B cell (primary cell): ENCODE data around the gene DPYD. TPM values are rescaled to one million over a fixed set of nuclear protein-coding genes. Genes with fewer than 3 reads are reported as not detected.

Experiments
- ATAC-seq: fragments of 200-7000 bp; cut with Tn5 transposase; one replicate; pipeline ENCODE4 v1.10.0; 2021; ENCODE audit warnings: low read depth, mild to moderate bottlenecking, moderate number of reproducible peaks, moderate library complexity
- CTCF ChIA-PET: fragments of 350-600 bp; sonication (Branson Sonifier 250); formaldehyde crosslinking; loops from one replicate; lab custom pipeline; 2021; ENCODE audit warnings: antibody characterized with exemption, inconsistent platforms; lab: Charles Lee
- POLR2A ChIA-PET: fragments of 350-600 bp; sonication (Branson Sonifier 250); formaldehyde crosslinking; loops from one replicate; lab custom pipeline; 2021; ENCODE audit warnings: antibody characterized with exemption; lab: Charles Lee
- DNase-seq: peaks from one replicate; pipeline ENCODE4 v3.0.0; 2013
- H2AFZ ChIP-seq: 2 replicates; pipeline ENCODE4 v1.6.1; 2012; ENCODE audit warnings: mild to moderate bottlenecking, low read depth, low read length; ENCODE audit not compliant: insufficient read depth, poor library complexity, severe bottlenecking
- H3K27ac ChIP-seq, 2 donors: 1 replicate in 1 of 2; 2 replicates in 1 of 2; pipeline ENCODE4 v1.5.1; 2012 to 2013; ENCODE audit warnings: low read length in 2 of 2, mild to moderate bottlenecking in 2 of 2, moderate library complexity in 1 of 2
- H3K27me3 ChIP-seq, 4 experiments: fragments of 200-600 bp in 1 of 4; sonication (generic) in 1 of 4; replicated peaks in 1 of 4; 1 replicate in 2 of 4; 2 replicates in 2 of 4; pipeline versions ENCODE4 v1.6.1 to v1.7.0; 2013 to 2016; ENCODE audit warnings: low read length in 3 of 4, mild to moderate bottlenecking in 2 of 4, mixed read lengths in 1 of 4, moderate library complexity in 1 of 4; ENCODE audit not compliant: insufficient read depth in 4 of 4, control insufficient read depth in 3 of 4; ENCODE audit errors: control extremely low read depth in 1 of 4
- H3K36me3 ChIP-seq, 2 experiments: replicated peaks in 1 of 2; 1 replicate in 1 of 2; 2 replicates in 1 of 2; pipeline versions ENCODE4 v1.6.1 to v1.7.1; 2013; ENCODE audit warnings: low read length in 1 of 2; ENCODE audit not compliant: insufficient read depth in 2 of 2, control insufficient read depth in 1 of 2; ENCODE audit errors: control extremely low read depth in 1 of 2, extremely low read depth in 1 of 2
- H3K4me1 ChIP-seq, 2 donors: fragments of 200-600 bp in 1 of 2; sonication (generic) in 1 of 2; 1 replicate in 1 of 2; 2 replicates in 1 of 2; pipeline versions ENCODE4 v1.5.1 to v1.6.1; 2013 to 2017; ENCODE audit warnings: low read length in 2 of 2; ENCODE audit not compliant: control insufficient read depth in 2 of 2, insufficient read depth in 2 of 2
- H3K4me2 ChIP-seq: replicated peaks from 2 replicates; pipeline ENCODE3; 2012; ENCODE audit warnings: mild to moderate bottlenecking, low read depth, low read length; ENCODE audit not compliant: poor library complexity, severe bottlenecking
- H3K4me3 ChIP-seq, 5 experiments: fragments of 200-600 bp in 1 of 5; sonication (generic) in 1 of 5; 1 replicate in 3 of 5; 2 replicates in 2 of 5; pipeline versions ENCODE4 v1.5.1 to v1.7.0; 2011 to 2016; ENCODE audit warnings: low read length in 4 of 5, mild to moderate bottlenecking in 4 of 5, low read depth in 2 of 5, control low read depth in 1 of 5, moderate library complexity in 1 of 5; ENCODE audit not compliant: insufficient read depth in 1 of 5; ENCODE audit errors: control extremely low read depth in 1 of 5, extremely low read depth in 1 of 5
- H3K79me2 ChIP-seq: fragments of 200-600 bp; sonication (generic); one replicate; pipeline ENCODE4 v1.6.0; 2016; ENCODE audit warnings: low read length; ENCODE audit not compliant: control insufficient read depth, insufficient read depth
- H3K9ac ChIP-seq: fragments of 200-600 bp; sonication (generic); 2 replicates; pipeline ENCODE4 v1.6.1; 2017; ENCODE audit warnings: mild to moderate bottlenecking, low read length, moderate library complexity
- H3K9me3 ChIP-seq, 3 donors: one replicate each; pipeline versions ENCODE4 v1.6.1 to v1.7.1; 2013; ENCODE audit warnings: low read length in 2 of 3; ENCODE audit not compliant: control insufficient read depth in 2 of 3, insufficient read depth in 1 of 3; ENCODE audit errors: control extremely low read depth in 1 of 3
- H4K20me1 ChIP-seq: 2 replicates; pipeline ENCODE4 v1.6.0; 2012; ENCODE audit warnings: mild to moderate bottlenecking, low read length; ENCODE audit not compliant: insufficient read depth, control insufficient read depth, poor library complexity, severe bottlenecking
- H3K27ac Mint-ChIP-seq: one replicate; pipeline ENCODE4 v1.8.0; 2021; ENCODE audit warnings: mixed read lengths
- H3K27me3 Mint-ChIP-seq: one replicate; pipeline ENCODE4 v1.8.0; 2021; ENCODE audit warnings: mixed read lengths
- H3K4me1 Mint-ChIP-seq: one replicate; pipeline ENCODE4 v1.8.0; 2021; ENCODE audit warnings: mixed read lengths
- H3K4me3 Mint-ChIP-seq: one replicate; pipeline ENCODE4 v1.8.0; 2021; ENCODE audit warnings: mixed read lengths
- H3K9me3 Mint-ChIP-seq: one replicate; pipeline ENCODE4 v1.8.0; 2022; ENCODE audit warnings: mixed read lengths; ENCODE audit not compliant: insufficient read depth
- EZH2 ChIP-seq: IDR thresholded peaks from 2 replicates; pipeline ENCODE4 v1.6.1; 2012; ENCODE audit warnings: borderline replicate concordance, low read depth, mild to moderate bottlenecking, moderate library complexity, low read length; ENCODE audit not compliant: insufficient read depth, poor library complexity, severe bottlenecking
- WGBS: methylation state at CpG from one replicate; pipeline ENCODE4 v1.1.5; 2013; ENCODE audit warnings: missing lambda C conversion rate; ENCODE audit not compliant: insufficient coverage; 5-methylcytosine and 5-hydroxymethylcytosine counted together
- intact Hi-C: fragments of 100-400 bp; cut with micrococcal nuclease; formaldehyde crosslinking; loops from one replicate; pipeline ENCODE4 v1.10.0; 2022
- polyA plus RNA-seq: library from polyadenylated mRNA; depleted of rRNA; stranded (reverse); fragments of >200 nt; gene quantifications from 2 replicates; pipeline ENCODE4 v1.2.3, GENCODE V29; 2012
- total RNA-seq, 2 donors: library from RNA; stranded (reverse); fragments of 120-200 nt in 1 of 2; gene quantifications; 1 replicate in 1 of 2; 2 replicates in 1 of 2; pipeline versions ENCODE4 v1.2.3 to v1.2.4, GENCODE V29; 2013 to 2022
- TF ChIP-seq, protein P1 (sequence below): fragments of 200-600 bp; IDR thresholded peaks from one replicate; pipeline ENCODE4 v1.8.0; 2022; ENCODE audit warnings: antibody characterized with exemption, mild to moderate bottlenecking

DPYD gene
- total and polyA plus RNA-seq, 2 donors (not counting 1 experiment from before 2014, with no cell fraction given), result 4.2 to 19.0 TPM

- H3K36me3 ChIP-seq, result no peaks in the 10 kb centered on the region
- H3K27ac Mint-ChIP-seq, result no peak overlapping the region
- no peaks in the 10 kb centered on the region for H3K9me3 ChIP-seq
- no peak overlapping the region for H2AFZ ChIP-seq
- no CpG with 5 or more reads among the region's 1 CpG for WGBS
- no peaks in the 10 kb centered on the region for H4K20me1 ChIP-seq
- no peak overlapping the region for H3K9ac ChIP-seq
- no peak overlapping the region for H3K4me2 ChIP-seq
- no peak overlapping the region for H3K4me3 ChIP-seq
- TF ChIP-seq, protein P1, sequence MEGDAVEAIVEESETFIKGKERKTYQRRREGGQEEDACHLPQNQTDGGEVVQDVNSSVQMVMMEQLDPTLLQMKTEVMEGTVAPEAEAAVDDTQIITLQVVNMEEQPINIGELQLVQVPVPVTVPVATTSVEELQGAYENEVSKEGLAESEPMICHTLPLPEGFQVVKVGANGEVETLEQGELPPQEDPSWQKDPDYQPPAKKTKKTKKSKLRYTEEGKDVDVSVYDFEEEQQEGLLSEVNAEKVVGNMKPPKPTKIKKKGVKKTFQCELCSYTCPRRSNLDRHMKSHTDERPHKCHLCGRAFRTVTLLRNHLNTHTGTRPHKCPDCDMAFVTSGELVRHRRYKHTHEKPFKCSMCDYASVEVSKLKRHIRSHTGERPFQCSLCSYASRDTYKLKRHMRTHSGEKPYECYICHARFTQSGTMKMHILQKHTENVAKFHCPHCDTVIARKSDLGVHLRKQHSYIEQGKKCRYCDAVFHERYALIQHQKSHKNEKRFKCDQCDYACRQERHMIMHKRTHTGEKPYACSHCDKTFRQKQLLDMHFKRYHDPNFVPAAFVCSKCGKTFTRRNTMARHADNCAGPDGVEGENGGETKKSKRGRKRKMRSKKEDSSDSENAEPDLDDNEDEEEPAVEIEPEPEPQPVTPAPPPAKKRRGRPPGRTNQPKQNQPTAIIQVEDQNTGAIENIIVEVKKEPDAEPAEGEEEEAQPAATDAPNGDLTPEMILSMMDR, result no peak
- TF ChIP-seq EZH2, result no peak
- H3K27me3 Mint-ChIP-seq, result no peaks in the 10 kb centered on the region
- POLR2A ChIA-PET, result no interaction called here
- H3K27ac ChIP-seq, result no peak overlapping the region
- H3K4me1 Mint-ChIP-seq, result no peaks in the 10 kb centered on the region
- DNase-seq (no peak), ATAC-seq (no peak)
- no peaks in the 10 kb centered on the region for H3K27me3 ChIP-seq
- H3K79me2 ChIP-seq, result no peaks in the 10 kb centered on the region
- CTCF ChIA-PET, result no interaction called here
- H3K4me3 Mint-ChIP-seq, result no peak overlapping the region
- intact Hi-C loops, result no loop called here
- H3K4me1 ChIP-seq, result no peaks in the 10 kb centered on the region
- H3K9me3 Mint-ChIP-seq, result no peaks in the 10 kb centered on the region
Measured at GRCh38 chr1:97196825-97197516, 723.9 kb downstream of the DPYD start.

- intact Hi-C loops, result no loop called here
- POLR2A ChIA-PET, result no interaction called here
Measured at GRCh38 chr1:97192872-97193572, 727.8 kb downstream of the DPYD start.

More at GRCh38 chr1:97192872-97193572, 727.8 kb downstream of the DPYD start:
- Mint-ChIP-seq H3K27ac (no peak overlapping the region), H3K9me3 (no peaks in the 10 kb centered on the region), H3K4me3 (no peak overlapping the region), H3K27me3 (no peaks in the 10 kb centered on the region), H3K4me1 (no peaks in the 10 kb centered on the region)
- 91% methylated on average over 2 of the region's 4 CpGs for WGBS
- ATAC-seq, result no peak
- H3K4me3 ChIP-seq, result no peak overlapping the region
- H4K20me1 ChIP-seq, result no peaks in the 10 kb centered on the region
- no peak for TF ChIP-seq EZH2
- TF ChIP-seq, protein P1, result no peak
- H3K79me2 ChIP-seq, result no peaks in the 10 kb centered on the region
- H3K9me3 ChIP-seq, result no peaks in the 10 kb centered on the region
- no peak overlapping the region for H3K4me2 ChIP-seq
- DNase-seq, result no peak
- no peaks in the 10 kb centered on the region for H3K4me1 ChIP-seq
- no peak overlapping the region for H3K27ac ChIP-seq
- H3K36me3 ChIP-seq, result peaks cover 0 to 5% of the 10 kb centered on the region in 2 experiments
- no peak overlapping the region for H2AFZ ChIP-seq
- CTCF ChIA-PET, result no interaction called here
- no peak overlapping the region for H3K9ac ChIP-seq
- H3K27me3 ChIP-seq, result no peaks in the 10 kb centered on the region
